Hindlimb muscle (tissue), 1 donor: ENCODE results near the gene EIPR1. TPM values are rescaled to one million over a fixed set of nuclear protein-coding genes. Genes with fewer than 3 reads are reported as not detected.

Source experiments
- DNase-seq: peaks from one replicate; pipeline ENCODE4 v3.0.0-alpha.2; 2013
- polyA plus RNA-seq: library from polyadenylated mRNA; unstranded; fragments of 120-200 nt; gene quantifications from one replicate; pipeline ENCODE4 v1.2.1, GENCODE V29; 2013; ENCODE audit not compliant: insufficient read length

Gene EIPR1
- polyA plus RNA-seq, 1 donor, result 16.4 TPM

DNA sequence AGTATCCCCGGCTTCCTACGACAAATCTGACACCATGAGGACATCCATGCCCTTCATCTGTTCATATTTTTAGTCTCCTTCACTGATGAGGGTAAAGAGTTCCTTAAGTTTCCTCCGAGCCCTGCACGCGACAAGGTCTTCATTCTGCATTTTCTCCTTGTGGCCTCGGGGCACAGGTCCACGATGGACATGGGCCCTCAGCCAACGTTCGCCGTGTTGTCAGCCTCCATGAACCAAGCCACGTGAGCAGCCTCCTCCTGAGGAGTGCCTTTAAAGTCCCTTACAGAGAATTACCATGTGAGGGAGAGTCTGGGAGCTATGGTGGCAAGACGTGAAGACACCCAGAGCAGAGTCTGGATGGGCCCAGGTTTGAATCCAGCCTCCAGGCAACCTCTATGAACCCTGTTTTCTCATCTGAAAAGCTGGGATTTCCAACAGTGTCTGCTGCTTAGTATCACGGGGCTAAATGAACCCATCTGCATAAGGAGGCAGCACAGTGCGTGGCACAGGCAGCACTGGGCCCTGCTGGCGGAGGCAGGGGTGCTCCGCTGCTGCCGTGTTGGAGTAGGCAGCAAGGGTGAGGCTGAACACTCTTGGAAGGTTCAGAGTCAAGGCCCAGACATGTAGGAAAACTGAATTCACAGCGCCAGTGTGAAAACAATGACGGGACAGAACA is 54.1 kb downstream of the EIPR1 start:
- no peak for DNase-seq

GRCh38 chr2:3322311-3322970 is 55.2 kb downstream of the EIPR1 start:
- no peak for DNase-seq

DNA sequence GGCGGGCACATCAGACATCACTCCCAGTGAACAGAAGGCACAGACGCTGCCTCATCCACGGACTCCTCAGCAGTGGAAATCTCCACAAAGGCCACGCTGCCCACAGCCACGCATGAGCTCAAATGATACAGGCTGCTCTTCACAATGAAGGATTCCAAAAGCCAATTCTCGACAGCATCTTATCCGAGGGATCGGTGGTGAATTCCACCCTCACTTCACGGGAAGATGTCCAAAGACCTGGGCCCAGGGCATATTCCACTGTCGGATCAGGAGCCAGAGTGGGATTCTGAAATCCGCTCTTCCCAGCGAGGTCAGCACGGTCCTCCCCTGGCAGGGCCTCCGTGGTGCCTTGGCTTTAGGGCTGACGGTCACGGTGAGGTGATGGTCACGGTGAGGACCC is 55.8 kb downstream of the EIPR1 start:
- no peak for DNase-seq

GRCh38 chr2:3320910-3321605 is 56.6 kb downstream of the EIPR1 start:
- no peak for DNase-seq

DNA sequence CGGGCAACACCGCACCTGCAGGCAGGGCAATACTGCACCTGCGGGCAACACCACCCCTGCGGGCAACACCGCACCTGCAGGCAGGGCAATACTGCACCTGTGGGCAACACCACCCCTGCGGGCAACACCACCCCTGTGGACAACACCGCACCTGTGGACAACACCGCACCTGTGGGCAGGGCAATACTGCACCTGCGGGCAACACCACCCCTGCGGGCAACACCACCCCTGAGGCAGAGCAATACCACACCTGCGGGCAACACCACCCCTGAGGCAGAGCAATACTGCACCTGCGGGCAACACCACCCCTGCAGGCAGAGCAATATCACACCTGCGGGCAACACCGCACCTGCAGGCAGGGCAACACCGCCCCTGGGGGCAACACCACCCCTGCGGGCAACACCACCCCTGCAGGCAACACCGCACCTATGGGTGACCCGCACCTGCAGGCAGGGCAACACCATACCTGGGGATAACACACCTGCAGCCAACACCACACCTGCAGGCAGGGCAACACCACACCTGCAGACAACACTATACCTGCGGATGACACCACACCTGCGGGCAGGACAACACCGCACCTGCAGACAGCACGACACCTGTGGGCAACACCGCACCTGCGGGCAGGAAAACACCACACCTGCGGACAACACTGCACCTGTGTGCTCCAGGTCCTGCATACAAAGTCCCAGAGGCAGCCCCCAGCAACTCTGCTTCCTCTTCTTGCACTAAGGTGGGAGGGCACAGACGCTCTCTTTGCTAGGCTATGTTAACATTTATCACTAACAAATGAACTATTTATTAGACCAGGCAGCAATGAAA is 57.7 kb downstream of the EIPR1 start:
- no peak for DNase-seq

GRCh38 chr2:3319134-3319533 is 58.5 kb downstream of the EIPR1 start:
- DNase-seq, result no peak

DNA sequence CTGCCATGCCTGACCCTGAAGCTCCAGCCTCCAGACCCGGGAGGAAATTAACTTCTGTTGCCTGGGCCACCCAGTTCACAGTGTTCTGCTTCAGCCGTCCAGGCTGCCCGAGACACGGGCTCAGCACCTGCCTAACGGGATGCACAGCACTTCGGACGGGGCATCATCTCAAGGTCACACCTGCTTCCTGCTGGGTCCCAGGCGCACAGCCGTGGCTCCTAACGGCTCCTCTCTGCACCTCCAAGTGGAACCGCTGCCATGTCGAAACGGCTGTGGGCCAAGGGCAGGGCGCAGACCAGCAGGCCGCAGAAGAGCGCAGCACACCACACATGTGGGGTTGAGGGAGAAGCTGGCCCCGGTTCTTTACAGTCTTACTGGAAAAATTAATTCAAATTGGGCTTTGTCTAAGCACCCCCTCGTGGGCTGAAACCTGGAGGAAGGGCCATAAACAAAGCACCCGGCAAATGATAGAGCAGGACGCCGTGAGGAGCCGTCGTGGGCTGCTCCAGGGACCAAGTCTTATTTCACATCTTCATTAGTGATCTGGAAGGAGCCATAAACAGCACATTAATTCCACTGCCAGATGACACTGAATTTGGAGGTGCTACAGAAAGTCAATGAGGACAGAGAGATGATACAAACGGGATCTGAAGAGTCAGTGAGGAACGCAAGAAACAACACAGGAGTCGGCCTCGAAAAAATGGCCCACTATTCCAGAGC is 59.6 kb downstream of the EIPR1 start:
- no peak for DNase-seq

DNA sequence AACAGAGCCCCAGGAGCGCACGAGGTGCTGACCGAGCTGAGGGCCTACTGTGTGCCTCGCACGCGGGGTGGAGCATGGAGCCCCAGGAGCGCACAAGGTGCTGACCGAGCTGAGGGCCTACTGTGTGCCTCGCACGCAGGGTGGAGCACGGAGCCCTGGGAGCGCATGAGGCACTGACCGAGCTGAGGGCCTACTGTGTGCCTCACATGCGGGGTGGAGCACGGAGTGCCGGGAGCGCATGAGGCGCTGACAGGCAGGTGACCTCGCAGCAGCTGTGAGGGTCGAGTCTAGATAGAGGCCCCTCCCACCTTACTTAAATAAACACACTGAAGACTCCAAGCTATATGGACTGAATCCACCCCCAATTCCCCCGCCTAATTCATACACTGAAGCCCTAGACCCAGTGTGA is 60.3 kb downstream of the EIPR1 start:
- DNase-seq, result no peak

DNA sequence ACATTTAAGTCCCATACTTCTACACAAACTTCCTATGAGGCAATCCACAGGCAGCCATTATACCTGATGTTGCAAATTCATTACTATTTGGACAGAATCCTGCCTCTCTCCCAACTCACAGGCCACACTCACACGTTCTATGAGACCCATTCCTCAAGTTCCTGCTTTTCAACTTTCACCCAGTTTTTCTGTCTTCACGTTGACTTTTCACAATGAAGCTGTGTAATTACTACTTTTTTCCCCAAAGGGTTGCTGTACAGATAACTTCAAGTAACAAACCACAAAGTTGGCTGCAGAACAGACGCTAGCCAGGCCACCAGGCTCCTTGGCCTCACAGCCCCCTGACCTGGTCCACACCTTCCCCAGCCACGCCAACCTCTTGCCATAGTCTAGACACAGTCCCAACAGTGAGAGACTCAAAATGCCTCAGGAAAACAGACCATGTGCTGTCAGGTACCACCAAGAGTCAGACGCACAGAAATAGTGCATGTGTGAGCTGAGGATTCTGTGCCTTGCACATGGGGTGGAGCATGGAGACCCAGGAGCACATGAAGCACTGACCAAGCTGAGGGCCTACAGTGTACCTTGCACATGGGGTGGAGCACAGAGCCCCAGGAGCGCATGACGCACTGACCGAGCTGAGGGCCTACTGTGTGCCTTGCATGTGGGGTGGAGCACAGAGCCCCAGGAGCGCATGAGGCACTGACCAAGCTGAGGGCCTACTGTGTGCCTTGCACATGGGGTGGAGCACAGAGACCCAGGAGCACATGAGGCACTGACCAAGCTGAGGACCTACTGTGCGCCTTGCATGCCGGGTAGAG is 61.0 kb downstream of the EIPR1 start:
- DNase-seq, result no peak

- DNase-seq, result no peak
These were observed 63.0 kb downstream of the EIPR1 start for GRCh38 chr2:3314626-3315025.

DNA sequence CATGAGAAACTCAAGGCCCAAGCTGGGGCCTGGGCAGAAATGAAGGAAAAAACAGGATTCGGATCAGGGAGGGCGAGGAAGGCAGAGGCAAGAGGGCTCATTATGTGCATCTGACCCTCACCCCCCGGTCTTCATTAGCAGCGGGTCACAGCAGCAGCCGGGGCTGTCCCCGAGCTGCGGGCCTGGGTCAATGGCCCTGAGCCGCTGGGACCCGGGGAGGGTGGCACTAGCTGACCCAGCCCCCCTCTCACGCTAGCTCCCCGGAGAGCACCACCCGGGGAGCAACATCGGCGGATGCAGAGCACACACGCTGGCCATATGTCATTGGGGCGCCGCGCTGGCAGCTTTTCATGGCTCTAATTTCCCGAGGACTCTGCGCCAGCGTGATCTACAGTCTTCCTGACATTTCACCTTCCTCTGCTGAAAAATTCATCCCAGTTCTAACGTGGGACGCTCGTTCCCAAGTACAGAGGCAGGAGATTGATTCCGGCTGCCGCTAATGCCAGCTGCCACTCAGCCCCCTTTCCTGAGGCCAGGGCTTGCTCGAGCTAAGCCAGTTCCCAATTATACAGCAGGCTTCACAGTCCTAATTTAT is 63.7 kb downstream of the EIPR1 start:
- no peak for DNase-seq

DNA sequence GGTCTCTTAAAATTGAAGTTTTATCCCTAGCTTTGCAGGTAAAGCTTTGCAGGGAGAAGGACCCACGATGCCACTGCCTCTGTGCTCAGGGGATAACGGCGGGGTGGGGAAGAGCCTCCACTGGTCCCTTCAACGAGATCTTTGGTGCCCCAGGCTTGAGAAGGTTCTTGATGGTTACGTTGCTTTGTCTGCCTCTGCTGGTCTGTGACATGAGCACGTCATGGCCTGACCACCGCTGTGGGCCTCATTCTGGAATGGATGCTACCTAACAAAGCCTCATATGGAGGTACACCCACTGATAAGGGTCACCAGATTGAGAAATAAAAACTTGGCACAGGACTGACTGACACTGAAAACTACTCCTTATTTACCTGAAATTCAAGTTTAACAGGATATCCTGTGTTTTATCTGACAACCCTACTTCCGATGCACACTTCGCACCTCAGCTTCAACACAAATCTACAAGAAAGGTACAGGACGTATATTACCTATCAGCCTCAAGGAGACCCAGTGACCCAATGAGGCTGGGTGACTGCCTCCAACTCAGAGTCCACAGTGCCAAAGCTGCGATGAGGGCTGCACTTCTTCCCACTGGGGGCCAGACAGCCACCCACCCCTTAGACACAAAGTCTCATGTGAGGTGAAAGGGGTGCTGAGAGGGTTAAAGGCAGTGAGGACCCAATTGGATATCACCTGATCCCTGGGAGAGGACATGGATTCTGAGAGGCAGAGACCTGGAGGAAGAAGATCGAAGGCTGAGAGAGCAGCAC is 64.9 kb downstream of the EIPR1 start:
- DNase-seq, result no peak

GRCh38 chr2:3311601-3312000 is 66.0 kb downstream of the EIPR1 start:
- no peak for DNase-seq

DNA sequence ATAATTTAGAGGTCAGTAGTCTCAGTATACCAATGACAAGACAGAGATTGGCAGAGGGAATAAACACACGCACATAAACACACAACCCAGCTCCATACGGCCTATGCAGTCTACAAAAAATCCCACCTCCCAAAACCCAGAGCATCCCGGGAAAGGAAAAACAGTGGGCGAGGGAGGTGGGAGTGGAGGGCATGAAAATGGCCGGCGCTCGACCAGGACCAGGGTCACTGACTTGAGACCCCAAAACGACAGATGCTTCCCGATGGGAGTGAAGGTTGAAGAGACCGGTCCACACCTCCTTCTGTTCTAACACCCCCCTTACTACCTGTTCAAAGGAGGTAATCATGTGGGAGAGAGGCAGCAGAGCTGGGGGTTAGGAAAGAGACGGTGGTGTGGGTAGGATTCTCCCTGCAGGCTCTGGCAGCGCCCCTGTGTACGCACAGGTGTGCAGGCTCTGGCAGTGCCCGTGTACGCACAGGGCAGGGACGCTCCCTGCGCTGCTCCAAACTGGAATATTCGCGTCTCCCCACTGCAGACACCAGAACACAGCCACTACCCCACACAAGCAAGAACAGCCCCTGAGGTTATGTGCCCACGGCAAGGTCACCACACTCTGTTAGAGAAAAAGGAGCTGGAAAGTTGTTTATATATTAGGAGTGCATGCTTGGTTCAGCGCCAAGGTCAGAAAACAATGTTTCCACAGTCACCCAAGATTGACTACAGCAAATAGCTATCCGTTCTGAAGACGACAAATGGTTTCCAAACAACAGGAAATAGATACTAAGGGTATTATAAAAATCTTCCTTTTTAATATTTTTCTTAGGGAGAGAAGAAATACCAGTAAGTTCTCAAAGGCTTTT is 67.9 kb downstream of the EIPR1 start:
- no peak for DNase-seq

DNA sequence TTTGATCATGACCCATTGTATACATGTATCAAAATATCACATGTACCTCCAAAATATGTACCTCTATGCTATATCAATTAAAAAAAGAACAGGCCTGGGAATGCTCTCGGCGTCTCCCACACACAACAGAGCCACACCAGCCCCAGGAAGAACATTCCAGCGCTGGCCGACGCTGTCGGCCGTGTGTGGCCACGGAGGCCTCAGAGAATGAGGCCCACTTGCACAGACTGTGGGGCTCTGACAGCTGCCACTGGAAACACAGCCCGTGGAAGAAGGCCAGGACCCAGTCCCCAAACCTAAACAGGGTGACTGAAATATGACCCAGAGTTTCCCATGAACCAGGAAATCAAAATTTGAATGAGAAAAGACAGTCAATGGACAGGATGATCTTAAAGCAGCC is 69.7 kb downstream of the EIPR1 start:
- DNase-seq, result no peak

GRCh38 chr2:3307236-3307635 is 70.4 kb downstream of the EIPR1 start:
- DNase-seq, result no peak

- no peak for DNase-seq
These were observed 71.7 kb downstream of the EIPR1 start for GRCh38 chr2:3305952-3306351.

GRCh38 chr2:3305431-3305830 is 72.2 kb downstream of the EIPR1 start:
- no peak for DNase-seq
